ENCODE data around the gene URB1.
A peak's percentile ranks its signal among the peaks of the same experiment; 100 is the strongest.

Gene URB1

DNA sequence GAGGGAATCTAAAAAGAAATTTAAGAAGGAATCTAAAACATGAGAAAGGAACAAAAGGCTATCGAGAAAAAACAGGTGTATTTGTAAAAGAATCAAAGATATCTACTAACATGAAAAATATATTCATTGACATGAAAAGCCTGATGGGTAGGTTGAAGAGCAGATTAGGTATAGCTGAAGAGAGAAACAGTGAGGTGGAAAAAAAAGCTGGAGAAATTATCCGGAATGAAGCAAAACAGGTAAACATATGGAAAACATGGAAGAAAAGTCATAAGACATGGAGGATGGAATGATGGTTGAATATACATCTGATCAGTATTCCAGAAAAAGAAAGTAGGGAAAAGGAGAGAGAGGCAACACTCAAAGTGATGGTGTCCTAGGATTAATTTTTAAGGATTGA lies 29.3 kb upstream of the URB1 start:
- TF ChIP-seq, protein P1, sequence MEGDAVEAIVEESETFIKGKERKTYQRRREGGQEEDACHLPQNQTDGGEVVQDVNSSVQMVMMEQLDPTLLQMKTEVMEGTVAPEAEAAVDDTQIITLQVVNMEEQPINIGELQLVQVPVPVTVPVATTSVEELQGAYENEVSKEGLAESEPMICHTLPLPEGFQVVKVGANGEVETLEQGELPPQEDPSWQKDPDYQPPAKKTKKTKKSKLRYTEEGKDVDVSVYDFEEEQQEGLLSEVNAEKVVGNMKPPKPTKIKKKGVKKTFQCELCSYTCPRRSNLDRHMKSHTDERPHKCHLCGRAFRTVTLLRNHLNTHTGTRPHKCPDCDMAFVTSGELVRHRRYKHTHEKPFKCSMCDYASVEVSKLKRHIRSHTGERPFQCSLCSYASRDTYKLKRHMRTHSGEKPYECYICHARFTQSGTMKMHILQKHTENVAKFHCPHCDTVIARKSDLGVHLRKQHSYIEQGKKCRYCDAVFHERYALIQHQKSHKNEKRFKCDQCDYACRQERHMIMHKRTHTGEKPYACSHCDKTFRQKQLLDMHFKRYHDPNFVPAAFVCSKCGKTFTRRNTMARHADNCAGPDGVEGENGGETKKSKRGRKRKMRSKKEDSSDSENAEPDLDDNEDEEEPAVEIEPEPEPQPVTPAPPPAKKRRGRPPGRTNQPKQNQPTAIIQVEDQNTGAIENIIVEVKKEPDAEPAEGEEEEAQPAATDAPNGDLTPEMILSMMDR (IDR thresholded peaks at IDR 0.05; ENCODE audit: low read depth, low read length): no peak
- no peak for TF ChIP-seq POLR2A (IDR thresholded peaks at IDR 0.05; ENCODE audit: extremely low read depth, insufficient read length)
- TF ChIP-seq MYC (IDR thresholded peaks at IDR 0.05; ENCODE audit: low read depth, low read length): no peak
- TF ChIP-seq, protein P2, sequence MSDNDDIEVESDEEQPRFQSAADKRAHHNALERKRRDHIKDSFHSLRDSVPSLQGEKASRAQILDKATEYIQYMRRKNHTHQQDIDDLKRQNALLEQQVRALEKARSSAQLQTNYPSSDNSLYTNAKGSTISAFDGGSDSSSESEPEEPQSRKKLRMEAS (IDR thresholded peaks at IDR 0.05; ENCODE audit: low read depth, low read length): no peak
- no peak for DNase-seq (ENCODE audit: low read depth)

DNA sequence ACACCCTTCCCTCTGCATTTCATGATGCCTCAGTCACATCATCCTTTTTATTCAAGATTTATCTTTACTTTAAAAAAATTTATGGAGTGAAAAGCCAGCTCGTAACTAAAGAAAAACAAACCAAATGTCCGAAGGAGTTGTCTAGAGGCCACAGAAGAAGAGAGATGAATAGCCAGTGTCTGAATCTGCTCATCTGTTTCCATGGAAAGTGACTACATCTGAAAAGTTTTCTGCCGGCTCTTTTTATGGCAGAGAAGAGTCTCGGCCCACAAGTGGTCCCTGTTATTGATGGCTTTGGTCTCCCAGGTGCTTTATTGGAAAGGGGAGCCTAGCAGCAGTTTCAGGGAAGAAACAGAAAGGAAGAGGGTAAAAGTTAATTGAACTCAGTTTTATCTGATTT lies 25.3 kb upstream of the URB1 start:
- TF ChIP-seq POLR2A (IDR thresholded peaks at IDR 0.05; ENCODE audit: extremely low read depth, insufficient read length) (no peak), MYC (IDR thresholded peaks at IDR 0.05; ENCODE audit: low read depth, low read length) (no peak)
- TF ChIP-seq, protein P2 (IDR thresholded peaks at IDR 0.05; ENCODE audit: low read depth, low read length): no peak
- TF ChIP-seq, protein P1 (IDR thresholded peaks at IDR 0.05; ENCODE audit: low read depth, low read length): no peak
- DNase-seq (ENCODE audit: low read depth): no peak
- H3K4me3 ChIP-seq (ENCODE audit: low read depth, low read length): no peak overlapping the region

More for the DNA sequence above, 29.3 kb upstream of the URB1 start:
- no peak overlapping the region for H3K4me3 ChIP-seq (ENCODE audit: low read depth, low read length)

DNA sequence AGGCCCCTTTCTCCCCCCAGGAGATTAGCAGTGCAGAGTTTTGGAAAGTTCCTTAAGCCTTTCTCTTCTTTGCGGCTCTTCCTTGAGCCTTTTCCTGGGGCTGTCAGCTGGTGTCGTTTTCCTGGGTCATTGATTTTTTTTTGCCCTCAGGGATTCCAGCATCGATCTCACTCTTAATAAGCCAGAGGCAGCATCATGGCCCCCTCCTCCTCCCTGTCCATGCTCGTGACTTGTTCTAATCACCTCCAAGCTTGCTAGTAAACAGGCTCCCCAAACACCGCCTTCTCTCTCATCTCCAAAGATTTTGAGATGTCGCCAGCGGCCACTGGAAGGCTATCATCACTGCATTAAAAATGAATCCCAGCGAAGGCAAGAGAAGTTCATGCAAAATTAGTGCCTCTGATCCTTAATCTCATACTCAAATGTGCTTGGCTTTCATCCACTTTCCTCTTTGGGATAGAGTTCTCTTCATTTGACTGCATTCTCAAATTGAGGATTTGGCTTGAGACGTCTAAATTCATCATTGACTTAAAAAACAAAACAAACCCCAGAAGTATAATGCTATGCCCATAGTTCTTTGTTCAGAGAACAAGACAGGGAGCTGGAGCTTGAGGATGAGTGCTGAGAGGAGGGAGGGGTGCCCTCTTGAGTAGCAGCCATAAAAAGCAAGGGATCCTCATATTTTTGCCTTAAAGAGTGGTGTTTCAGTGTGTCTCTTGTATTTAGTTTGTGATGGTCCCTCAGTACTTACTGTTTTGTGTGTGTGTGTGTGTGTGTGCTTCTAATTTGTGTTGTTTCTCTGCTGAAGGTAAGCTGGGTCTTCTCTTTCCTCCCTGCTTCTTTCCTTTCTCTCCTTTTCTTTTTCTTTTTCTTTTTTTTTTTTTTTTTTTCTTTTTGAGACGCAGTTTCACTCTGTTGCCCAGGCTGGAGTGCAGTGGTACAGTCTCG lies 22.9 kb upstream of the URB1 start:
- TF ChIP-seq, protein P1 (IDR thresholded peaks at IDR 0.05; ENCODE audit: low read depth, low read length): no peak
- TF ChIP-seq MYC (IDR thresholded peaks at IDR 0.05; ENCODE audit: low read depth, low read length) (no peak), POLR2A (IDR thresholded peaks at IDR 0.05; ENCODE audit: extremely low read depth, insufficient read length) (no peak)
- TF ChIP-seq, protein P2 (IDR thresholded peaks at IDR 0.05; ENCODE audit: low read depth, low read length): no peak
- no peak overlapping the region for H3K4me3 ChIP-seq (ENCODE audit: low read depth, low read length)
- no peak for DNase-seq (ENCODE audit: low read depth)

DNA sequence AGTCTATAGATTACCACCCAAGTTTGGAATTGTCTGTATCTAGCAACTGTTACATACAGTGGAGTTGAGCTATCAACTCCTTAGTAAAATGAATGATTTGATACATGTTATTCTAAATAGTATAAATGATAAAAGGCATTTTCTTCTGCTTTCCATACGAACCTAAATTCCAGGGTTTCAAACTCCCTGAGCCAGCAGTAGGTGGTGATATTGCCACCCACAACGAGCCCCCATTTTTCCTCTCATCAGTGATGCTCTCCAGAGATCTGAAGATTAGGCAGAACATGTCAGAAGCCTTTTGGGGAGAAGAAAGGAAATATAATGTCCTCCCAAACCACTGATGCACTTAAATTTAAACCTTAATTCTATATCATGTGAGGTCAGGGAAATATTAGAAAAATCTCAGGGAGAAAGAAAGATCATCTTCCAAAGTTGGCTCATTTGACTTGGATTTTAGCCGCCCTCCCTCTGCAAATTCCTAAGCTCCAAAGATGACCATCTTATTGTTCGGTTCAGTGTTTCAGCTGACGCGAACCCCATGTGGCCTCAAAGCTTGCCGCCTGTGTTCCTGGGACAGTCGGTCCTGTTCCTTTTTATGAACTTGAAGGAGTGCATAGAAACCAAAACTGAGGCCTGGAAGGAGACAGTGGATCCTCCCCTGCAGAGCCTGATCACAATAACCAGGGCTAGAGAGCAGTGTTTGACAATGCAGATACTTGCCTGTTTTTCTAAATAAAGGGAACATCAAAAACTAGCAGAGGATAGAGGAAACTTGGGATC lies 22.0 kb upstream of the URB1 start:
- H3K4me3 ChIP-seq (ENCODE audit: low read depth, low read length): no peak overlapping the region
- TF ChIP-seq MYC (IDR thresholded peaks at IDR 0.05; ENCODE audit: low read depth, low read length) (no peak), POLR2A (IDR thresholded peaks at IDR 0.05; ENCODE audit: extremely low read depth, insufficient read length) (no peak)
- TF ChIP-seq, protein P2 (IDR thresholded peaks at IDR 0.05; ENCODE audit: low read depth, low read length): no peak
- TF ChIP-seq, protein P1 (IDR thresholded peaks at IDR 0.05; ENCODE audit: low read depth, low read length): peak; percentile 4
- no peak for DNase-seq (ENCODE audit: low read depth)

DNA sequence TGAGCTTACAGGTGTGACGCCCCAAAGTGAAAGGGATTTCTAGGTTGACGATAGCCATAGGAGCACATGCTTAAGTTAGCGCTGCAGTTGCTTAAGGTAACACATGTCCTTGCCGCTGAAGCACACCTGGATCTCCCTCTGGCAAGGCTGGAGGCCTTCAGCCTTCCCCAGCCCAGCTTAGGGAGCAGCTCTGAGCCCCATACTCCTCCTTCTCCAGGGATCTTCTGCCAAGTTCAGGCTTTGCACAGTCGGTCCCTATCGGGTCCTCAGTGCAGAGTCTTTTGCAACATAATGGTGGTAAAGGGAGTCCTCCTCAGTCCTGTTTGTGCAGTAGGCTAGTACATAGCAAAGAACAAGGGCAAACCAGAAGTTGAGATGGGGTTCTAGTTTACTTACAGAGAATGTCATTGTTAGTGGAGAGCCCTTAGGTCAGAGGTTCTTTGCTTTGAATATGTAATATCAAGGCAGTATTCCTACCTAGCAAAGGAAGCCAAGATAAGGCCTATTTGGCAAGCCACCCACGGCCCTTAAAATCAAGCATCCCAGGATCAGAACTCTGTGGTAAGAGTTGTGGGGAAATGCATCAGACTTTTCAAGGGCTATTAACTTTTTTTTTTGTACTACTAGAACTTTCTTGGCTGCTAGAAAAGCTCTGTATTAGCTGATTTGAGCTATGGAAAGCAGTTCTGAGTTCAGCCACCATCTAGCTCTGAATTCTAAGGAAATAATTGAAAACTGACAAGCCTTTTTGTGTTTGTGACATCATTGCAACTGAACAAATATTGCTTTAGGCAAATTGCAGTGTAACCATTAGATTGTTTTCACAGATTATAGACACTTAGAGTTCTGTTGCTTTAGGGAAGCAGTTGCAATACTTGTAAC lies 21.1 kb upstream of the URB1 start:
- DNase-seq (ENCODE audit: low read depth): no peak
- no peak overlapping the region for H3K4me3 ChIP-seq (ENCODE audit: low read depth, low read length)
- TF ChIP-seq, protein P2 (IDR thresholded peaks at IDR 0.05; ENCODE audit: low read depth, low read length): no peak
- TF ChIP-seq, protein P1 (IDR thresholded peaks at IDR 0.05; ENCODE audit: low read depth, low read length): no peak
- TF ChIP-seq POLR2A (IDR thresholded peaks at IDR 0.05; ENCODE audit: extremely low read depth, insufficient read length): no peak
- TF ChIP-seq MYC (IDR thresholded peaks at IDR 0.05; ENCODE audit: low read depth, low read length): no peak

Data from NB4 (cell line).